HEK293 (cell line): ENCODE measurements around the gene ASCC1.
A peak's percentile ranks its signal among the peaks of the same experiment; 100 is the strongest.

ENCODE experiments used
- CTCF ChIA-PET: fragments of 350-600 bp; formaldehyde crosslinking; extraction: SDS; loops from one replicate; lab custom pipeline; 2021; ENCODE audit warnings: antibody characterized with exemption; lab: Yijun Ruan, JAX
- POLR2A ChIA-PET: fragments of 300-600 bp; formaldehyde crosslinking; extraction: SDS; loops from one replicate; lab custom pipeline; 2020; ENCODE audit warnings: antibody characterized with exemption, inconsistent platforms; lab: Yijun Ruan, JAX
- H3K27ac ChIP-seq: fragments of 200-500 bp; sonication (Bioruptor generic); 2 replicates; pipeline ENCODE4 v1.5.1; 2014; ENCODE audit warnings: low read depth, low read length, control low read depth, inconsistent platforms; ENCODE audit errors: extremely low read depth
- H3K36me3 ChIP-seq, 2 experiments: fragments of 200-500 bp in 1 of 2; sonication (Bioruptor generic) in 1 of 2; 1 replicate in 1 of 2; 2 replicates in 1 of 2; pipeline ENCODE4 v1.5.1; 2014 to 2017; ENCODE audit warnings: inconsistent platforms in 2 of 2, low read length in 2 of 2; ENCODE audit not compliant: control insufficient read depth in 2 of 2, insufficient read depth in 1 of 2
- H3K4me1 ChIP-seq: fragments of 200-500 bp; sonication (Bioruptor generic); 2 replicates; pipeline ENCODE4 v1.5.1; 2014; ENCODE audit warnings: mild to moderate bottlenecking, low read length, inconsistent platforms; ENCODE audit not compliant: control insufficient read depth, insufficient read depth
- H3K4me3 ChIP-seq: 2 replicates; pipeline ENCODE4 v1.5.1; 2011; ENCODE audit warnings: low read depth, mild to moderate bottlenecking, control low read depth, low read length, moderate library complexity
- H3K9me3 ChIP-seq: fragments of 200-500 bp; sonication (Bioruptor generic); 2 replicates; pipeline ENCODE4 v1.5.1; 2014; ENCODE audit warnings: low read depth, low read length, inconsistent platforms; ENCODE audit not compliant: control insufficient read depth, insufficient read depth
- EGR2 ChIP-seq: fragments of 450-650 bp; formaldehyde crosslinking; IDR thresholded peaks from 2 replicates; pipeline ENCODE4 v1.5.1; 2016; ENCODE audit warnings: low read depth, missing biosample characterization, missing genetic modification characterization
- KLF1 ChIP-seq: fragments of 450-650 bp; formaldehyde crosslinking; IDR thresholded peaks from 2 replicates; pipeline ENCODE4 v1.5.1; 2016; ENCODE audit warnings: missing biosample characterization, missing genetic modification characterization
- SALL2 ChIP-seq: fragments of 450-650 bp; formaldehyde crosslinking; IDR thresholded peaks from 2 replicates; pipeline ENCODE4 v1.5.0; 2017; ENCODE audit warnings: missing biosample characterization, mild to moderate bottlenecking, missing genetic modification characterization, borderline replicate concordance
- SETDB1 ChIP-seq: IDR thresholded peaks from one replicate; pipeline ENCODE4 v1.6.1; 2017; ENCODE audit warnings: mild to moderate bottlenecking, low read length, moderate library complexity, mixed read lengths; ENCODE audit not compliant: insufficient read length
- SP3 ChIP-seq: fragments of 450-650 bp; formaldehyde crosslinking; IDR thresholded peaks from 2 replicates; pipeline ENCODE4 v1.5.1; 2016; ENCODE audit warnings: missing biosample characterization, missing genetic modification characterization
- ZFHX2 ChIP-seq: fragments of 450-650 bp; formaldehyde crosslinking; conservative IDR thresholded peaks from 2 replicates; pipeline ENCODE4 v1.5.1; 2016; ENCODE audit warnings: missing biosample characterization, missing genetic modification characterization
- ZFP37 ChIP-seq: fragments of 450-650 bp; formaldehyde crosslinking; IDR thresholded peaks from 2 replicates; pipeline ENCODE4 v1.5.1; 2016; ENCODE audit warnings: missing biosample characterization, missing genetic modification characterization
- ZNF133 ChIP-seq: fragments of 450-650 bp; formaldehyde crosslinking; IDR thresholded peaks from 2 replicates; pipeline ENCODE4 v1.5.1; 2016; ENCODE audit warnings: missing biosample characterization, missing genetic modification characterization
- ZNF174 ChIP-seq: fragments of 450-650 bp; formaldehyde crosslinking; IDR thresholded peaks from 2 replicates; pipeline ENCODE4 v1.5.0; 2017; ENCODE audit warnings: missing biosample characterization, mild to moderate bottlenecking, missing genetic modification characterization
- ZNF202 ChIP-seq: fragments of 450-650 bp; formaldehyde crosslinking; IDR thresholded peaks from 2 replicates; pipeline ENCODE4 v1.5.1; 2016; ENCODE audit warnings: missing biosample characterization, missing genetic modification characterization, borderline replicate concordance
- ZNF211 ChIP-seq: fragments of 450-650 bp; formaldehyde crosslinking; IDR thresholded peaks from 2 replicates; pipeline ENCODE4 v1.5.1; 2016; ENCODE audit warnings: low read depth, missing biosample characterization, missing genetic modification characterization
- ZNF302 ChIP-seq: fragments of 450-650 bp; formaldehyde crosslinking; IDR thresholded peaks from 2 replicates; pipeline ENCODE4 v1.5.1; 2016; ENCODE audit warnings: missing biosample characterization, missing genetic modification characterization, low read depth
- ZNF366 ChIP-seq: fragments of 450-650 bp; formaldehyde crosslinking; conservative IDR thresholded peaks from 2 replicates; pipeline ENCODE4 v1.5.1; 2016; ENCODE audit warnings: missing biosample characterization, missing genetic modification characterization
- ZNF423 ChIP-seq: fragments of 450-650 bp; formaldehyde crosslinking; IDR thresholded peaks from 2 replicates; pipeline ENCODE4 v1.5.1; 2016; ENCODE audit warnings: missing biosample characterization, missing genetic modification characterization
- ZNF521 ChIP-seq: fragments of 450-650 bp; formaldehyde crosslinking; IDR thresholded peaks from 2 replicates; pipeline ENCODE4 v1.5.1; 2017; ENCODE audit warnings: missing biosample characterization, mild to moderate bottlenecking, missing genetic modification characterization
- ZNF549 ChIP-seq: fragments of 450-650 bp; IDR thresholded peaks from 2 replicates; pipeline ENCODE4 v1.5.1; 2018; ENCODE audit warnings: missing biosample characterization, missing genetic modification characterization, mild to moderate bottlenecking, inconsistent platforms, moderate library complexity
- ZNF560 ChIP-seq: fragments of 450-650 bp; formaldehyde crosslinking; IDR thresholded peaks from 2 replicates; pipeline ENCODE4 v1.5.1; 2017; ENCODE audit warnings: missing biosample characterization, missing genetic modification characterization, borderline replicate concordance
- ZNF610 ChIP-seq: fragments of 450-650 bp; formaldehyde crosslinking; IDR thresholded peaks from 2 replicates; pipeline ENCODE4 v1.5.1; 2016; ENCODE audit warnings: missing biosample characterization, missing genetic modification characterization, borderline replicate concordance
- ZNF664 ChIP-seq: fragments of 450-650 bp; formaldehyde crosslinking; IDR thresholded peaks from 2 replicates; pipeline ENCODE4 v1.5.1; 2016; ENCODE audit warnings: missing biosample characterization, missing genetic modification characterization
- ZNF830 ChIP-seq: fragments of 450-650 bp; IDR thresholded peaks from 2 replicates; pipeline ENCODE4 v1.5.0; 2018; ENCODE audit warnings: missing biosample characterization, missing genetic modification characterization, low read depth, mild to moderate bottlenecking, moderate library complexity
- TF ChIP-seq, protein P1 (sequence below): fragments of 450-650 bp; formaldehyde crosslinking; optimal IDR thresholded peaks from 2 replicates; pipeline ENCODE3; 2016; ENCODE audit warnings: missing biosample characterization, mild to moderate bottlenecking, missing genetic modification characterization
- TF ChIP-seq, protein P2 (sequence below): fragments of 450-650 bp; formaldehyde crosslinking; IDR thresholded peaks from 2 replicates; pipeline ENCODE4 v1.5.1; 2016; ENCODE audit warnings: missing biosample characterization, missing genetic modification characterization
- TF ChIP-seq, protein P3 (sequence below): fragments of 450-650 bp; formaldehyde crosslinking; IDR thresholded peaks from 2 replicates; pipeline ENCODE4 v1.5.1; 2017; ENCODE audit warnings: missing biosample characterization, missing genetic modification characterization
- TF ChIP-seq, protein P4 (sequence below): fragments of 450-650 bp; formaldehyde crosslinking; IDR thresholded peaks from 2 replicates; pipeline ENCODE4 v1.5.1; 2016; ENCODE audit warnings: missing biosample characterization, missing genetic modification characterization

ASCC1 gene

DNA sequence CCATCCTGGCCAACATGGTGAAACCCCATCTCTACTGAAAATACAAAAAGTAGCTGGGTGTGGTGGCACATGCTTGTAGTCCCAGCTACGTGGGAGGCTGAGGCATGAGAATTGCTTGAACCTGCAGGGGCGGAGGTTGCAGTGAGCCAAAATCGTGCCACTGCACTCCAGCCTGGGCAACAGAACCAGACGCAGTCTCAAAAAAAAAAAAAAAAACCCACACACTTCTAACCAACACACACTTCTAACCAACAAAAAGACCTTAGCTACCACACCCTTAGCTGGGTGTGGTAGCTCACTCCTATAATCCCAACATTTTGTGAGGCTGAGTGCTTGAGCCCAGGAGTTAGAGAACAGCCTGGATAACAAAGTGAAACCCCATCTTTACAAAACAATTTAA is 93.9 kb downstream of the ASCC1 start:
- H3K36me3 ChIP-seq: peaks cover 0 to 7% of the 10 kb centered on the region in 2 experiments; a peak in 1 of 3 replicates
- TF ChIP-seq ZNF302 (tag by site-specific recombination): no peak
- TF ChIP-seq EGR2 (tag by site-specific recombination): peak; percentile 50; the same call in 1 of the 2 replicates
- TF ChIP-seq KLF1 (tag by site-specific recombination): peak; percentile 90
- TF ChIP-seq ZFHX2: peak; percentile 36; the same call in 1 of the 2 replicates
- H3K27ac ChIP-seq: no peak overlapping the region
- peaks cover 9% of the 10 kb centered on the region for H3K4me1 ChIP-seq
- H3K4me3 ChIP-seq: no peak overlapping the region
- POLR2A ChIA-PET: interaction anchor here (1.2 kb wide), 1 partner anchor 151 kb away, joined by 5 read pairs; the partner anchor contains the start of gene DDIT4
- CTCF ChIA-PET: interaction anchor here (0.6 to 1.3 kb wide), 3 partner anchors 74 to 276 kb away, joined by 3 to 4 read pairs (median 3); no protein-coding TSS in a partner anchor
- no peaks in the 10 kb centered on the region for H3K9me3 ChIP-seq

DNA sequence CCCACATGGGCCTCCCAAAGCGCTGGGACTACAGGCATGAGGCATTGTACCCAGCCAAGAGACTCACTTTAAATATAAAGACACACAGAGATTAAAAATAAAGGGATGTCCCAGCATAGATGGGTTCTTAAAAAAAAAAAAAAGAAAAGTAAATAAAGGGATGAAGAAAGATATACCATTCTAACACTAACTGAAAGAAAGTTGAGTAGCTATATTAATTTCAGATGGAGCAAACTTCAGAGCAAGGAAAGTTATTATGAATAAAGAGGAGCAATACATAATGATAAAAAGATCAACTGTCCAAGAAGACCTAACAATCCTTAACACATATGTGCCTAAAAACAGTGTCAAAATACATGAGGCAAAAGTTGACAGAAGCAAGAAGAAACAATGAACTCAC is 94.7 kb downstream of the ASCC1 start:
- Histone ChIP-seq H3K9me3 (no peaks in the 10 kb centered on the region), H3K4me1 (peaks cover 7% of the 10 kb centered on the region), H3K36me3 (no peaks in the 10 kb centered on the region), H3K27ac (no peak overlapping the region), H3K4me3 (no peak overlapping the region)
- POLR2A ChIA-PET: no interaction called here
- no peak for TF ChIP-seq SALL2 (tag by site-specific recombination)
- peak; percentile 94 for TF ChIP-seq ZNF211
- CTCF ChIA-PET: no interaction called here

DNA sequence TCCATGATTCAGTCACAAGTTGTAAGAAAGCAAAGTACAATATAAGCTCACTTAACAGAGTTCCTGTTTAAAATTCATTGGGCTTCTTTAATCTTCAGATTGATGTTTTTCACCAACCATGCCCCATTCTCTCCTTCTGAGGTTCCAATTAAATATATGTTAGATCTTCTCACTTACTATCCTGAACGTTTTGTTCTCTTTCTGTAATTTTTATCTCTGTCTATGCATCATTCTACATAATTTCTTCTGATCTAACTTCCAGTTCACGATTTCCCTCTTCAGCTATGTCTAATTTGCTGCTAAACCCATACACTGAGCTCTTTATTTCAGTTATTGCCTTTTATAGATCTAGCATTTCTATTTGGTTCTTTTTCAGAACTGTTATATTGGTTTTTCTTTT is 99.7 kb downstream of the ASCC1 start:
- no peaks in the 10 kb centered on the region for H3K9me3 ChIP-seq
- CTCF ChIA-PET: interaction anchor here (1.7 to 3.7 kb wide), 2 partner anchors 9 to 221 kb away, joined by 8 to 26 read pairs; no protein-coding TSS in a partner anchor
- peaks cover 3% of the 10 kb centered on the region; the same call in 1 of the 2 replicates for H3K4me1 ChIP-seq
- POLR2A ChIA-PET: interaction anchor here (1.0 kb wide), 1 partner anchor 157 kb away, joined by 3 read pairs; no protein-coding TSS in a partner anchor
- no peak overlapping the region for H3K27ac ChIP-seq
- no peak for TF ChIP-seq ZNF830 (tag by site-specific recombination)
- TF ChIP-seq ZFP37 (tag by site-specific recombination): no peak
- TF ChIP-seq, protein P1, sequence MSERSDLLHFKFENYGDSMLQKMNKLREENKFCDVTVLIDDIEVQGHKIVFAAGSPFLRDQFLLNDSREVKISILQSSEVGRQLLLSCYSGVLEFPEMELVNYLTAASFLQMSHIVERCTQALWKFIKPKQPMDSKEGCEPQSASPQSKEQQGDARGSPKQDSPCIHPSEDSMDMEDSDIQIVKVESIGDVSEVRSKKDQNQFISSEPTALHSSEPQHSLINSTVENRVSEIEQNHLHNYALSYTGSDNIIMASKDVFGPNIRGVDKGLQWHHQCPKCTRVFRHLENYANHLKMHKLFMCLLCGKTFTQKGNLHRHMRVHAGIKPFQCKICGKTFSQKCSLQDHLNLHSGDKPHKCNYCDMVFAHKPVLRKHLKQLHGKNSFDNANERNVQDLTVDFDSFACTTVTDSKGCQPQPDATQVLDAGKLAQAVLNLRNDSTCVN (tag by site-specific recombination): no peak
- TF ChIP-seq, protein P2, sequence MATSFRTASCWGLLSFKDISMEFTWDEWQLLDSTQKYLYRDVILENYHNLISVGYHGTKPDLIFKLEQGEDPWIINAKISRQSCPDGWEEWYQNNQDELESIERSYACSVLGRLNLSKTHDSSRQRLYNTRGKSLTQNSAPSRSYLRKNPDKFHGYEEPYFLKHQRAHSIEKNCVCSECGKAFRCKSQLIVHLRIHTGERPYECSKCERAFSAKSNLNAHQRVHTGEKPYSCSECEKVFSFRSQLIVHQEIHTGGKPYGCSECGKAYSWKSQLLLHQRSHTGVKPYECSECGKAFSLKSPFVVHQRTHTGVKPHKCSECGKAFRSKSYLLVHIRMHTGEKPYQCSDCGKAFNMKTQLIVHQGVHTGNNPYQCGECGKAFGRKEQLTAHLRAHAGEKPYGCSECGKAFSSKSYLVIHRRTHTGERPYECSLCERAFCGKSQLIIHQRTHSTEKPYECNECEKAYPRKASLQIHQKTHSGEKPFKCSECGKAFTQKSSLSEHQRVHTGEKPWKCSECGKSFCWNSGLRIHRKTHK (tag by site-specific recombination): no peak
- TF ChIP-seq SP3 (tag by site-specific recombination): no peak
- no peak for TF ChIP-seq ZNF174 (tag by site-specific recombination)
- no peak for TF ChIP-seq ZNF549 (tag by site-specific recombination)
- TF ChIP-seq, protein P3, sequence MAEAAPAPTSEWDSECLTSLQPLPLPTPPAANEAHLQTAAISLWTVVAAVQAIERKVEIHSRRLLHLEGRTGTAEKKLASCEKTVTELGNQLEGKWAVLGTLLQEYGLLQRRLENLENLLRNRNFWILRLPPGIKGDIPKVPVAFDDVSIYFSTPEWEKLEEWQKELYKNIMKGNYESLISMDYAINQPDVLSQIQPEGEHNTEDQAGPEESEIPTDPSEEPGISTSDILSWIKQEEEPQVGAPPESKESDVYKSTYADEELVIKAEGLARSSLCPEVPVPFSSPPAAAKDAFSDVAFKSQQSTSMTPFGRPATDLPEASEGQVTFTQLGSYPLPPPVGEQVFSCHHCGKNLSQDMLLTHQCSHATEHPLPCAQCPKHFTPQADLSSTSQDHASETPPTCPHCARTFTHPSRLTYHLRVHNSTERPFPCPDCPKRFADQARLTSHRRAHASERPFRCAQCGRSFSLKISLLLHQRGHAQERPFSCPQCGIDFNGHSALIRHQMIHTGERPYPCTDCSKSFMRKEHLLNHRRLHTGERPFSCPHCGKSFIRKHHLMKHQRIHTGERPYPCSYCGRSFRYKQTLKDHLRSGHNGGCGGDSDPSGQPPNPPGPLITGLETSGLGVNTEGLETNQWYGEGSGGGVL (tag by site-specific recombination): no peak
- TF ChIP-seq SETDB1: peak; percentile 60
- peak; percentile 57; the same call in 1 of the 2 replicates for TF ChIP-seq ZNF664
- TF ChIP-seq ZNF610 (tag by site-specific recombination): 0 out of 2 replicates have a peak, but pooled peaks have one; percentile 22
- no peak for TF ChIP-seq ZNF202 (tag by site-specific recombination)
- no peak for TF ChIP-seq ZNF560 (tag by site-specific recombination)
- peak; percentile 53; the same call in 1 of the 2 replicates for TF ChIP-seq ZNF133 (tag by site-specific recombination)
- no peak for TF ChIP-seq ZNF521 (tag by site-specific recombination)
- no peak for TF ChIP-seq ZNF423 (tag by site-specific recombination)
- TF ChIP-seq, protein P4, sequence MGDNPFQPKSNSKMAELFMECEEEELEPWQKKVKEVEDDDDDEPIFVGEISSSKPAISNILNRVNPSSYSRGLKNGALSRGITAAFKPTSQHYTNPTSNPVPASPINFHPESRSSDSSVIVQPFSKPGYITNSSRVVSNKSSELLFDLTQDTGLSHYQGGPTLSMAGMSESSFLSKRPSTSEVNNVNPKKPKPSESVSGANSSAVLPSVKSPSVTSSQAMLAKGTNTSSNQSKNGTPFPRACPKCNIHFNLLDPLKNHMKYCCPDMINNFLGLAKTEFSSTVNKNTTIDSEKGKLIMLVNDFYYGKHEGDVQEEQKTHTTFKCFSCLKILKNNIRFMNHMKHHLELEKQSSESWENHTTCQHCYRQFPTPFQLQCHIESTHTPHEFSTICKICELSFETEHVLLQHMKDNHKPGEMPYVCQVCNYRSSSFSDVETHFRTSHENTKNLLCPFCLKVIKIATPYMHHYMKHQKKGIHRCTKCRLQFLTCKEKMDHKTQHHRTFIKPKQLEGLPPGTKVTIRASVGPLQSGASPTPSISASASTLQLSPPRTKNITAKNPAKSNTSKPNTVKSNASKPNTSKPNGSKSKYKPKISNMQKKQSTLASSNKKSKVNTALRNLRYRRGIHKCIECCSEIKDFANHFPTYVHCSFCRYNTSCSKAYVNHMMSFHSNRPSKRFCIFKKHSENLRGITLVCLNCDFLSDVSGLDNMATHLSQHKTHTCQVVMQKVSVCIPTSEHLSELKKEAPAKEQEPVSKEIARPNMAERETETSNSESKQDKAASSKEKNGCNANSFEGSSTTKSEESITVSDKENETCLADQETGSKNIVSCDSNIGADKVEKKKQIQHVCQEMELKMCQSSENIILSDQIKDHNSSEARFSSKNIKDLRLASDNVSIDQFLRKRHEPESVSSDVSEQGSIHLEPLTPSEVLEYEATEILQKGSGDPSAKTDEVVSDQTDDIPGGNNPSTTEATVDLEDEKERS (tag by site-specific recombination): 0 out of 2 replicates have a peak, but pooled peaks have one; percentile 20
- no peak for TF ChIP-seq ZNF366 (tag by site-specific recombination)
- H3K36me3 ChIP-seq: no peaks in the 10 kb centered on the region
- no peak overlapping the region for H3K4me3 ChIP-seq
